ENCODE results near the gene MYH11.

- no peak for TF ChIP-seq EZH2 (IDR thresholded peaks at IDR 0.05; ENCODE audit: borderline replicate concordance, low read depth, low read length, poor library complexity, severe bottlenecking)
- no peak for TF ChIP-seq CTCF (conservative IDR thresholded peaks at IDR 0.05; ENCODE audit: low read depth, low read length)
These were observed 25.1 kb upstream of the MYH11 start for GRCh38 chr16:15881794-15882379.

Measured in A673 (cell line).